K562 (cell line): ENCODE measurements around the gene GPSM3. TPM values are rescaled to one million over a fixed set of nuclear protein-coding genes. Genes with fewer than 3 reads are reported as not detected.
A peak's percentile ranks its signal among the peaks of the same experiment; 100 is the strongest.

ENCODE experiments used
- EGR1 ChIP-seq: fragments of 450-650 bp; conservative IDR thresholded peaks from 2 replicates; pipeline ENCODE4 v1.6.1; 2017; ENCODE audit warnings: mild to moderate bottlenecking
- EP300 ChIP-seq: IDR thresholded peaks from 2 replicates; pipeline ENCODE4 v1.6.1; 2012; ENCODE audit warnings: low read length, improper control_type of control experiment
- FOXM1 ChIP-seq, 2 experiments: fragments of 450-650 bp in 1 of 2; sonication (generic) in 1 of 2; formaldehyde crosslinking in 1 of 2; IDR thresholded peaks; 2 replicates each; pipeline versions ENCODE4 v1.6.1 to v1.9.0; 2017 to 2022; ENCODE audit warnings: low read depth in 2 of 2, mild to moderate bottlenecking in 2 of 2, missing genetic modification reagents in 1 of 2, moderate library complexity in 1 of 2
- GABPB1 ChIP-seq: sonication (generic); formaldehyde crosslinking; IDR thresholded peaks from 2 replicates; pipeline ENCODE4 v1.8.0; 2022; ENCODE audit warnings: mild to moderate bottlenecking, missing genetic modification reagents
- HINFP ChIP-seq: fragments of 450-650 bp; conservative IDR thresholded peaks from 2 replicates; pipeline ENCODE4 v1.6.1; 2016; ENCODE audit warnings: missing genetic modification characterization, low read depth, mild to moderate bottlenecking, control low read depth, missing compliant biosample characterization
- HMGN3 ChIP-seq: IDR thresholded peaks from 2 replicates; pipeline ENCODE4 v1.6.1; 2011; ENCODE audit warnings: borderline replicate concordance, low read depth, mild to moderate bottlenecking, mixed read lengths, low read length; ENCODE audit not compliant: insufficient read length; ENCODE audit errors: extremely low read depth
- KAT7 ChIP-seq: sonication (generic); formaldehyde crosslinking; IDR thresholded peaks from 2 replicates; pipeline ENCODE4 v1.8.0; 2022; ENCODE audit warnings: missing genetic modification reagents, mild to moderate bottlenecking, borderline replicate concordance
- KLF13 ChIP-seq: fragments of 450-650 bp; IDR thresholded peaks from 2 replicates; pipeline ENCODE4 v1.6.1; 2016; ENCODE audit warnings: missing genetic modification characterization, low read depth, mild to moderate bottlenecking, missing compliant biosample characterization, moderate library complexity, borderline replicate concordance
- KLF16 ChIP-seq: IDR thresholded peaks from 2 replicates; pipeline ENCODE4 v1.6.1; 2016; ENCODE audit warnings: antibody characterized with exemption
- MAZ ChIP-seq, 2 experiments: fragments of 450-650 bp in 1 of 2; sonication (generic) in 1 of 2; formaldehyde crosslinking; IDR thresholded peaks in 1 of 2; conservative IDR thresholded peaks in 1 of 2; 2 replicates each; pipeline versions ENCODE4 v1.4.0 to v1.5.0; 2020; ENCODE audit warnings: mild to moderate bottlenecking in 1 of 2, missing genetic modification reagents in 1 of 2
- NRF1 ChIP-seq, 2 experiments: fragments of 450-650 bp; IDR thresholded peaks in 1 of 2; conservative IDR thresholded peaks in 1 of 2; 2 replicates each; pipeline ENCODE4 v1.6.1; 2014; ENCODE audit warnings: mild to moderate bottlenecking in 2 of 2
- SETDB1 ChIP-seq: IDR thresholded peaks from one replicate; pipeline ENCODE4 v1.6.1; 2012; ENCODE audit warnings: low read length, control low read depth, inconsistent platforms
- SMC3 ChIP-seq: conservative IDR thresholded peaks from 2 replicates; pipeline ENCODE4 v1.6.1; 2011; ENCODE audit warnings: low read depth, low read length, improper control_type of control experiment; ENCODE audit not compliant: insufficient read depth
- SRF ChIP-seq, 2 experiments: fragments of 250-450, 450-650 bp in 1 of 2; sonication (Bioruptor Pico) in 1 of 2; sonication (generic) in 1 of 2; formaldehyde crosslinking; IDR thresholded peaks; 2 replicates each; pipeline versions ENCODE4 v1.5.0 to v1.5.1; 2020 to 2022; ENCODE audit warnings: mild to moderate bottlenecking in 1 of 2, missing genetic modification reagents in 1 of 2
- STAT5A ChIP-seq: IDR thresholded peaks from 2 replicates; pipeline ENCODE4 v1.6.1; 2012; ENCODE audit warnings: low read length, inconsistent platforms, borderline replicate concordance
- YY1 ChIP-seq, 3 experiments: IDR thresholded peaks; 2 replicates each; pipeline ENCODE4 v1.6.1; 2011; ENCODE audit warnings: low read length in 2 of 3, mild to moderate bottlenecking in 2 of 3, moderate library complexity in 2 of 3, borderline replicate concordance in 1 of 3, control low read depth in 1 of 3, low read depth in 1 of 3; ENCODE audit not compliant: insufficient read depth in 3 of 3, insufficient replicate concordance in 2 of 3, control insufficient read depth in 1 of 3, insufficient read length in 1 of 3; ENCODE audit errors: extremely low read depth in 1 of 3
- ZNF311 ChIP-seq: fragments of 250-450 bp; sonication (Bioruptor Pico); IDR thresholded peaks from 2 replicates; pipeline ENCODE4 v1.4.0; 2020; ENCODE audit warnings: mild to moderate bottlenecking, moderate library complexity
- ZNF384 ChIP-seq: IDR thresholded peaks from 2 replicates; pipeline ENCODE4 v1.6.1; 2012; ENCODE audit warnings: low read depth, low read length, improper control_type of control experiment
- polyA plus RNA-seq, 8 experiments: library from polyadenylated mRNA; depleted of rRNA in 4 of 8; stranded (reverse) in 5 of 8; unstranded in 3 of 8; fragments of >200 nt; fragmentation: Nextera tagmentation in 2 of 8; fragmentation: Illumina TruSeq in 1 of 8; extraction: Ambion mirVana in 2 of 8; extraction: Trizol in 1 of 8; gene quantifications; 2 replicates each; pipeline versions ENCODE4 v1.2.1 to v1.2.3, GENCODE V29; 2011 to 2014; ENCODE audit warnings: inconsistent platforms in 1 of 8, missing spikeins in 1 of 8
- total RNA-seq, 7 experiments: library from RNA; depleted of rRNA in 6 of 7; stranded (reverse); fragments of >200 nt in 6 of 7; fragmentation: Illumina TruSeq in 2 of 7; extraction: Trizol in 2 of 7; gene quantifications; 2 replicates each; pipeline versions ENCODE4 v1.2.1 to v1.2.3, GENCODE V29; 2011 to 2021; ENCODE audit warnings: low replicate concordance in 1 of 7

Gene GPSM3
- total and polyA plus RNA-seq, 9 of the 15 experiments (the other 6 are each of a cell fraction or from before 2014, with no cell fraction given): 5.3 to 42.6 (median 24.4) TPM

GRCh38 chr6:32195652-32195901 is 3.1 kb upstream of the GPSM3 start (continued):
- TF ChIP-seq FOXM1 (IDR thresholded peaks at IDR 0.05; ENCODE audit: low read depth): no peak
- 0 out of 2 replicates have a peak, but pooled peaks have one; percentile 77 for TF ChIP-seq FOXM1 (CRISPR knock-in tag; IDR thresholded peaks at IDR 0.05; ENCODE audit: low read depth)
- TF ChIP-seq ZNF311 (CRISPR knock-in tag): no peak
- TF ChIP-seq EGR1: peak; percentile 99
- peak; percentile 18; the same call in 1 of the 2 replicates for TF ChIP-seq ZNF384
- peak; percentile 100 for TF ChIP-seq NRF1 (conservative IDR thresholded peaks at IDR 0.05 in 1 of 2, IDR thresholded peaks at IDR 0.05 in 1 of 2)
- TF ChIP-seq SMC3: peak; percentile 43; the same call in 1 of the 2 replicates
- TF ChIP-seq HMGN3: peak; percentile 99
- TF ChIP-seq HINFP (tag): peak; percentile 89
- TF ChIP-seq STAT5A: no peak
- peak; percentile 97; the same call in 1 of the 2 replicates for TF ChIP-seq KAT7 (CRISPR knock-in tag)
- TF ChIP-seq KLF13 (tag): peak; percentile 66; the same call in 1 of the 2 replicates
- 0 out of 2 replicates have a peak, but pooled peaks have one; percentile 14 for TF ChIP-seq KLF16
- peak in 1 of 2 experiments; percentile 98; a peak in 2 of 4 replicates for TF ChIP-seq MAZ (CRISPR knock-in tag; conservative IDR thresholded peaks at IDR 0.05 in 1 of 2, IDR thresholded peaks at IDR 0.05 in 1 of 2)
- peak; percentile 85; the same call in 1 of the 2 replicates for TF ChIP-seq GABPB1 (CRISPR knock-in tag)
- TF ChIP-seq EP300: 0 out of 2 replicates have a peak, but pooled peaks have one; percentile 2
- peak in 1 of 3 experiments; percentile 47 for TF ChIP-seq YY1 (IDR thresholded peaks at IDR 0.05; ENCODE audit: borderline replicate concordance in 1 of 3, control insufficient read depth in 1 of 3, extremely low read depth in 1 of 3, insufficient read depth in 3 of 3, insufficient read length in 1 of 3, insufficient replicate concordance in 2 of 3, low read depth in 1 of 3, low read length in 2 of 3)
- TF ChIP-seq SRF (CRISPR knock-in tag; IDR thresholded peaks at IDR 0.05): peak in 1 of 2 experiments; percentile 72; a peak in 1 of 4 replicates
- peak; percentile 99 for TF ChIP-seq SETDB1
